Mononuclear cell (primary cell): ENCODE results near the gene AUTS2. TPM values are rescaled to one million over a fixed set of nuclear protein-coding genes. Genes with fewer than 3 reads are reported as not detected.

Experiments used
- H3K27me3 ChIP-seq: 2 replicates; pipeline ENCODE4 v1.6.0; 2011; ENCODE audit warnings: low read length, control low read depth; ENCODE audit not compliant: insufficient read depth
- H3K4me1 ChIP-seq: 2 replicates; pipeline ENCODE4 v1.5.1; 2011; ENCODE audit warnings: mild to moderate bottlenecking, low read length, control low read depth; ENCODE audit not compliant: insufficient read depth
- H3K4me3 ChIP-seq: 2 replicates; pipeline ENCODE4 v1.5.1; 2011; ENCODE audit warnings: mild to moderate bottlenecking, low read length, moderate library complexity
- H3K9me3 ChIP-seq: 2 replicates; pipeline ENCODE4 v1.5.1; 2011; ENCODE audit warnings: low read depth, mild to moderate bottlenecking, control low read depth, low read length
- total RNA-seq: library from RNA; depleted of rRNA; stranded (reverse); fragments of >200 nt; gene quantifications from one replicate; pipeline ENCODE4 v1.2.3, GENCODE V29; 2012

The AUTS2 gene
- total RNA-seq, 1 donor: 16.5 TPM

GRCh38 chr7:69946901-69947300 is 348.6 kb downstream of the AUTS2 start:
- H3K4me1 ChIP-seq: no peaks in the 10 kb centered on the region
- no peaks in the 10 kb centered on the region for H3K9me3 ChIP-seq
- H3K27me3 ChIP-seq: no peaks in the 10 kb centered on the region
- H3K4me3 ChIP-seq: no peak overlapping the region

GRCh38 chr7:69947998-69948397 is 349.7 kb downstream of the AUTS2 start:
- Histone ChIP-seq H3K4me3 (no peak overlapping the region), H3K27me3 (no peaks in the 10 kb centered on the region), H3K9me3 (no peaks in the 10 kb centered on the region)

GRCh38 chr7:69949122-69949521 is 350.8 kb downstream of the AUTS2 start:
- Histone ChIP-seq H3K4me3 (no peak overlapping the region), H3K4me1 (peaks cover under 1% of the 10 kb centered on the region), H3K9me3 (no peaks in the 10 kb centered on the region), H3K27me3 (no peaks in the 10 kb centered on the region)

More at GRCh38 chr7:69947998-69948397, 349.7 kb downstream of the AUTS2 start:
- no peaks in the 10 kb centered on the region for H3K4me1 ChIP-seq

GRCh38 chr7:69951458-69951857 is 353.2 kb downstream of the AUTS2 start:
- Histone ChIP-seq H3K4me3 (no peak overlapping the region), H3K4me1 (peaks cover 15% of the 10 kb centered on the region)

GRCh38 chr7:69953136-69954067 is 355.1 kb downstream of the AUTS2 start:
- Histone ChIP-seq H3K4me3 (no peak overlapping the region), H3K4me1 (peaks cover 15% of the 10 kb centered on the region), H3K27me3 (no peaks in the 10 kb centered on the region), H3K9me3 (no peaks in the 10 kb centered on the region)

More at GRCh38 chr7:69951458-69951857, 353.2 kb downstream of the AUTS2 start:
- H3K9me3 ChIP-seq: no peaks in the 10 kb centered on the region
- H3K27me3 ChIP-seq: no peaks in the 10 kb centered on the region

GRCh38 chr7:69956541-69956940 is 358.3 kb downstream of the AUTS2 start:
- Histone ChIP-seq H3K4me1 (peaks cover 15% of the 10 kb centered on the region), H3K9me3 (no peaks in the 10 kb centered on the region), H3K27me3 (no peaks in the 10 kb centered on the region), H3K4me3 (no peak overlapping the region)

GRCh38 chr7:69957661-69958060 is 359.4 kb downstream of the AUTS2 start:
- Histone ChIP-seq H3K4me3 (no peak overlapping the region), H3K27me3 (no peaks in the 10 kb centered on the region), H3K4me1 (peaks cover 15% of the 10 kb centered on the region), H3K9me3 (no peaks in the 10 kb centered on the region)

GRCh38 chr7:69959789-69960499 is 361.7 kb downstream of the AUTS2 start:
- no peaks in the 10 kb centered on the region for H3K27me3 ChIP-seq
- H3K9me3 ChIP-seq: no peaks in the 10 kb centered on the region
- H3K4me1 ChIP-seq: peaks cover 7% of the 10 kb centered on the region

GRCh38 chr7:69961436-69961835 is 363.2 kb downstream of the AUTS2 start:
- H3K9me3 ChIP-seq: no peaks in the 10 kb centered on the region
- H3K4me3 ChIP-seq: no peak overlapping the region
- H3K27me3 ChIP-seq: no peaks in the 10 kb centered on the region
- no peaks in the 10 kb centered on the region for H3K4me1 ChIP-seq

More at GRCh38 chr7:69959789-69960499, 361.7 kb downstream of the AUTS2 start:
- no peak overlapping the region for H3K4me3 ChIP-seq

GRCh38 chr7:69962186-69963065 is 364.2 kb downstream of the AUTS2 start:
- Histone ChIP-seq H3K4me1 (no peaks in the 10 kb centered on the region), H3K27me3 (no peaks in the 10 kb centered on the region), H3K9me3 (no peaks in the 10 kb centered on the region), H3K4me3 (no peak overlapping the region)

GRCh38 chr7:69963393-69963792 is 365.1 kb downstream of the AUTS2 start:
- H3K4me1 ChIP-seq: no peaks in the 10 kb centered on the region
- H3K4me3 ChIP-seq: no peak overlapping the region
- no peaks in the 10 kb centered on the region for H3K9me3 ChIP-seq
- no peaks in the 10 kb centered on the region for H3K27me3 ChIP-seq

- no peaks in the 10 kb centered on the region for H3K4me1 ChIP-seq
- H3K4me3 ChIP-seq: no peak overlapping the region
- H3K9me3 ChIP-seq: no peaks in the 10 kb centered on the region
- no peaks in the 10 kb centered on the region for H3K27me3 ChIP-seq
Measured at GRCh38 chr7:69966766-69967591, 368.7 kb downstream of the AUTS2 start.

- no peaks in the 10 kb centered on the region for H3K4me1 ChIP-seq
- no peaks in the 10 kb centered on the region for H3K27me3 ChIP-seq
- no peaks in the 10 kb centered on the region for H3K9me3 ChIP-seq
- H3K4me3 ChIP-seq: no peak overlapping the region
Measured at GRCh38 chr7:69967689-69968450, 369.6 kb downstream of the AUTS2 start.
